Esophagus squamous epithelium (tissue), 4 donors: ENCODE measurements around the gene SLC46A2.

Experiments
- POLR2A ChIP-seq, 4 donors: fragments of 450-650 bp; IDR thresholded peaks; one replicate each; pipeline ENCODE4 v1.6.1; 2017; ENCODE audit warnings: antibody characterized with exemption in 4 of 4, mild to moderate bottlenecking in 4 of 4, moderate library complexity in 3 of 4
- TF ChIP-seq, protein P1 (sequence below), 6 experiments: fragments of 450-650 bp in 4 of 6; fragments of 200-600 bp in 2 of 6; sonication (generic) in 2 of 6; IDR thresholded peaks; one replicate each; pipeline ENCODE4 v1.5.1; 2016 to 2019; ENCODE audit warnings: antibody characterized with exemption in 6 of 6, mild to moderate bottlenecking in 4 of 6, moderate library complexity in 4 of 6

DNA sequence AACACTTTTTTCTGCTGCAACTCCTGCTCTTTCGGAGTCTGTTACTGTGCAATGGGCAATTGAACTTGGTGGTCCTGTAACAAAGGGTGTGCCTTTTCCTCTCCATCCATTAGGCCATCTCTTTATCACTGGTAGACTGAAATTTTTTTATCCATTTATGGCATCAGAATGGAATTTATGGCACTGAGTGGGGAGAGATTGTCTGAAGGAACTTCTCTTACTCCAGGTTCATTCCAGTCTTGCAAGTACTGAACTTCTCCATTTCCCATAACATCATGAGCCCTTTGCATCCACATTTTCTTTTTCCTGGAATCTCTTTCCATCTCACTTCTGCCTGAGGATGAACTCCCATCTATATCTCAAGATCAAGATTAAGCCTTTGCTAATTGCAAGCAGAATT lies 10.0 kb downstream of the SLC46A2 start:
- TF ChIP-seq POLR2A (IDR thresholded peaks at IDR 0.05) = no peak
- TF ChIP-seq, protein P1, sequence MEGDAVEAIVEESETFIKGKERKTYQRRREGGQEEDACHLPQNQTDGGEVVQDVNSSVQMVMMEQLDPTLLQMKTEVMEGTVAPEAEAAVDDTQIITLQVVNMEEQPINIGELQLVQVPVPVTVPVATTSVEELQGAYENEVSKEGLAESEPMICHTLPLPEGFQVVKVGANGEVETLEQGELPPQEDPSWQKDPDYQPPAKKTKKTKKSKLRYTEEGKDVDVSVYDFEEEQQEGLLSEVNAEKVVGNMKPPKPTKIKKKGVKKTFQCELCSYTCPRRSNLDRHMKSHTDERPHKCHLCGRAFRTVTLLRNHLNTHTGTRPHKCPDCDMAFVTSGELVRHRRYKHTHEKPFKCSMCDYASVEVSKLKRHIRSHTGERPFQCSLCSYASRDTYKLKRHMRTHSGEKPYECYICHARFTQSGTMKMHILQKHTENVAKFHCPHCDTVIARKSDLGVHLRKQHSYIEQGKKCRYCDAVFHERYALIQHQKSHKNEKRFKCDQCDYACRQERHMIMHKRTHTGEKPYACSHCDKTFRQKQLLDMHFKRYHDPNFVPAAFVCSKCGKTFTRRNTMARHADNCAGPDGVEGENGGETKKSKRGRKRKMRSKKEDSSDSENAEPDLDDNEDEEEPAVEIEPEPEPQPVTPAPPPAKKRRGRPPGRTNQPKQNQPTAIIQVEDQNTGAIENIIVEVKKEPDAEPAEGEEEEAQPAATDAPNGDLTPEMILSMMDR (IDR thresholded peaks at IDR 0.05) = no peak
